K562 (cell line): Measurements from ENCODE around the gene SLBP. TPM values are rescaled to one million over a fixed set of nuclear protein-coding genes. Genes with fewer than 3 reads are reported as not detected.
A peak's percentile ranks its signal among the peaks of the same experiment; 100 is the strongest.

Source experiments
- EP400 ChIP-seq: fragments of 450-650 bp; IDR thresholded peaks from 2 replicates; pipeline ENCODE4 v1.6.1; 2017; ENCODE audit warnings: antibody characterized with exemption, mild to moderate bottlenecking, moderate library complexity
- FOXK2 ChIP-seq, 2 experiments: fragments of 450-650 bp; IDR thresholded peaks in 1 of 2; conservative IDR thresholded peaks in 1 of 2; 2 replicates each; pipeline ENCODE4 v1.6.1; 2016; ENCODE audit warnings: low read depth in 2 of 2, mild to moderate bottlenecking in 1 of 2
- FUS ChIP-seq: fragments of 200-400 bp; formaldehyde crosslinking; optimal IDR thresholded peaks from 2 replicates; pipeline ENCODE3; 2017; ENCODE audit warnings: low read depth, low read length
- HNRNPH1 ChIP-seq: fragments of 200-400 bp; formaldehyde crosslinking; optimal IDR thresholded peaks from 2 replicates; pipeline ENCODE3; 2017; ENCODE audit warnings: low read depth, mild to moderate bottlenecking, low read length, moderate library complexity
- NFE2 ChIP-seq: IDR thresholded peaks from 2 replicates; pipeline ENCODE4 v1.6.1; 2014; ENCODE audit warnings: antibody characterized with exemption, low read depth
- POLR3G ChIP-seq: IDR thresholded peaks from 2 replicates; pipeline ENCODE4 v1.6.1; 2011; ENCODE audit not compliant: insufficient read length, insufficient replicate concordance; ENCODE audit errors: extremely low read depth
- PRPF4 ChIP-seq: fragments of 200-400 bp; formaldehyde crosslinking; IDR thresholded peaks from one replicate; pipeline ENCODE4 v1.6.1; 2017; ENCODE audit warnings: low read length, low read depth, mild to moderate bottlenecking; ENCODE audit not compliant: insufficient read depth, poor library complexity, severe bottlenecking
- RAD21 ChIP-seq, 2 experiments: fragments of 250-450 bp in 1 of 2; fragments of 450-650 bp in 1 of 2; sonication (Bioruptor Pico) in 1 of 2; formaldehyde crosslinking in 1 of 2; IDR thresholded peaks in 1 of 2; conservative IDR thresholded peaks in 1 of 2; 2 replicates each; pipeline versions ENCODE4 v1.4.0 to v1.8.0; 2020 to 2022; ENCODE audit warnings: mild to moderate bottlenecking in 2 of 2, moderate library complexity in 1 of 2
- RBM25 ChIP-seq: fragments of 200-400 bp; formaldehyde crosslinking; IDR thresholded peaks from 2 replicates; pipeline ENCODE4 v1.6.1; 2018; ENCODE audit warnings: low read length, low read depth, moderate library complexity; ENCODE audit not compliant: severe bottlenecking
- SREBF1 ChIP-seq: fragments of 150-350 bp; IDR thresholded peaks from 2 replicates; pipeline ENCODE4 v1.6.1; 2014; ENCODE audit warnings: antibody characterized with exemption, low read depth, low read length, borderline replicate concordance
- ZFP1 ChIP-seq: fragments of 450-650 bp; formaldehyde crosslinking; IDR thresholded peaks from 2 replicates; pipeline ENCODE4 v1.4.0; 2020; ENCODE audit warnings: mild to moderate bottlenecking, mixed read lengths
- ZNF175 ChIP-seq: fragments of 200-800 bp; sonication (Bioruptor generic); IDR thresholded peaks from 2 replicates; pipeline ENCODE4 v1.6.1; 2016; ENCODE audit warnings: low read depth, mild to moderate bottlenecking, missing genetic modification characterization, missing compliant biosample characterization
- polyA plus RNA-seq, 8 experiments: library from polyadenylated mRNA; depleted of rRNA in 4 of 8; stranded (reverse) in 5 of 8; unstranded in 3 of 8; fragments of >200 nt; fragmentation: Nextera tagmentation in 2 of 8; fragmentation: Illumina TruSeq in 1 of 8; extraction: Ambion mirVana in 2 of 8; extraction: Trizol in 1 of 8; gene quantifications; 2 replicates each; pipeline versions ENCODE4 v1.2.1 to v1.2.3, GENCODE V29; 2011 to 2014; ENCODE audit warnings: inconsistent platforms in 1 of 8, missing spikeins in 1 of 8
- total RNA-seq, 7 experiments: library from RNA; depleted of rRNA in 6 of 7; stranded (reverse); fragments of >200 nt in 6 of 7; fragmentation: Illumina TruSeq in 2 of 7; extraction: Trizol in 2 of 7; gene quantifications; 2 replicates each; pipeline versions ENCODE4 v1.2.1 to v1.2.3, GENCODE V29; 2011 to 2021; ENCODE audit warnings: low replicate concordance in 1 of 7
- TF ChIP-seq, protein P1 (sequence below): IDR thresholded peaks from 2 replicates; pipeline ENCODE4 v1.6.1; 2011; ENCODE audit warnings: borderline replicate concordance, low read depth, mild to moderate bottlenecking, moderate library complexity, low read length; ENCODE audit not compliant: insufficient read depth, poor library complexity, severe bottlenecking
- TF ChIP-seq, protein P2 (sequence below): fragments of 450-650 bp; formaldehyde crosslinking; IDR thresholded peaks from 2 replicates; pipeline ENCODE4 v1.4.0; 2020; ENCODE audit warnings: mild to moderate bottlenecking, moderate library complexity
- TF ChIP-seq, protein P3 (sequence below): fragments of 250-450 bp; sonication (Bioruptor Pico); IDR thresholded peaks from 2 replicates; pipeline ENCODE4 v1.5.0; 2020; ENCODE audit warnings: mild to moderate bottlenecking, borderline replicate concordance
- TF ChIP-seq, protein P4 (sequence below): sonication (generic); formaldehyde crosslinking; IDR thresholded peaks from 2 replicates; pipeline ENCODE4 v1.8.1; 2023; ENCODE audit warnings: mild to moderate bottlenecking, missing genetic modification reagents
- TF ChIP-seq, protein P5 (sequence below): fragments of 250-450 bp; sonication (Bioruptor Pico); IDR thresholded peaks from 2 replicates; pipeline ENCODE4 v1.4.0; 2020

Gene SLBP
- total and polyA plus RNA-seq, 9 of the 15 experiments (the other 6 are each of a cell fraction or from before 2014, with no cell fraction given): 49.4 to 221 (median 162) TPM

GRCh38 chr4:1711571-1712215 lies 426 bp downstream of the SLBP start (continued):
- TF ChIP-seq PRPF4 (peak; percentile 43), NFE2 (no peak), RAD21 (CRISPR knock-in tag; conservative IDR thresholded peaks at IDR 0.05 in 1 of 2, IDR thresholded peaks at IDR 0.05 in 1 of 2) (no peak), FOXK2 (conservative IDR thresholded peaks at IDR 0.05 in 1 of 2, IDR thresholded peaks at IDR 0.05 in 1 of 2; ENCODE audit: low read depth in 2 of 2) (no peak), RBM25 (no peak), HNRNPH1 (no peak), EP400 (peak; percentile 62; the same call in 1 of the 2 replicates), FUS (no peak), ZNF175 (CRISPR knock-in tag) (no peak), ZFP1 (CRISPR knock-in tag) (no peak), SREBF1 (no peak), POLR3G (no peak)
- TF ChIP-seq, protein P1, sequence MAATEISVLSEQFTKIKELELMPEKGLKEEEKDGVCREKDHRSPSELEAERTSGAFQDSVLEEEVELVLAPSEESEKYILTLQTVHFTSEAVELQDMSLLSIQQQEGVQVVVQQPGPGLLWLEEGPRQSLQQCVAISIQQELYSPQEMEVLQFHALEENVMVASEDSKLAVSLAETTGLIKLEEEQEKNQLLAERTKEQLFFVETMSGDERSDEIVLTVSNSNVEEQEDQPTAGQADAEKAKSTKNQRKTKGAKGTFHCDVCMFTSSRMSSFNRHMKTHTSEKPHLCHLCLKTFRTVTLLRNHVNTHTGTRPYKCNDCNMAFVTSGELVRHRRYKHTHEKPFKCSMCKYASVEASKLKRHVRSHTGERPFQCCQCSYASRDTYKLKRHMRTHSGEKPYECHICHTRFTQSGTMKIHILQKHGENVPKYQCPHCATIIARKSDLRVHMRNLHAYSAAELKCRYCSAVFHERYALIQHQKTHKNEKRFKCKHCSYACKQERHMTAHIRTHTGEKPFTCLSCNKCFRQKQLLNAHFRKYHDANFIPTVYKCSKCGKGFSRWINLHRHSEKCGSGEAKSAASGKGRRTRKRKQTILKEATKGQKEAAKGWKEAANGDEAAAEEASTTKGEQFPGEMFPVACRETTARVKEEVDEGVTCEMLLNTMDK: no peak
- TF ChIP-seq, protein P2, sequence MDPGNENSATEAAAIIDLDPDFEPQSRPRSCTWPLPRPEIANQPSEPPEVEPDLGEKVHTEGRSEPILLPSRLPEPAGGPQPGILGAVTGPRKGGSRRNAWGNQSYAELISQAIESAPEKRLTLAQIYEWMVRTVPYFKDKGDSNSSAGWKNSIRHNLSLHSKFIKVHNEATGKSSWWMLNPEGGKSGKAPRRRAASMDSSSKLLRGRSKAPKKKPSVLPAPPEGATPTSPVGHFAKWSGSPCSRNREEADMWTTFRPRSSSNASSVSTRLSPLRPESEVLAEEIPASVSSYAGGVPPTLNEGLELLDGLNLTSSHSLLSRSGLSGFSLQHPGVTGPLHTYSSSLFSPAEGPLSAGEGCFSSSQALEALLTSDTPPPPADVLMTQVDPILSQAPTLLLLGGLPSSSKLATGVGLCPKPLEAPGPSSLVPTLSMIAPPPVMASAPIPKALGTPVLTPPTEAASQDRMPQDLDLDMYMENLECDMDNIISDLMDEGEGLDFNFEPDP (CRISPR knock-in tag): no peak
- TF ChIP-seq, protein P3, sequence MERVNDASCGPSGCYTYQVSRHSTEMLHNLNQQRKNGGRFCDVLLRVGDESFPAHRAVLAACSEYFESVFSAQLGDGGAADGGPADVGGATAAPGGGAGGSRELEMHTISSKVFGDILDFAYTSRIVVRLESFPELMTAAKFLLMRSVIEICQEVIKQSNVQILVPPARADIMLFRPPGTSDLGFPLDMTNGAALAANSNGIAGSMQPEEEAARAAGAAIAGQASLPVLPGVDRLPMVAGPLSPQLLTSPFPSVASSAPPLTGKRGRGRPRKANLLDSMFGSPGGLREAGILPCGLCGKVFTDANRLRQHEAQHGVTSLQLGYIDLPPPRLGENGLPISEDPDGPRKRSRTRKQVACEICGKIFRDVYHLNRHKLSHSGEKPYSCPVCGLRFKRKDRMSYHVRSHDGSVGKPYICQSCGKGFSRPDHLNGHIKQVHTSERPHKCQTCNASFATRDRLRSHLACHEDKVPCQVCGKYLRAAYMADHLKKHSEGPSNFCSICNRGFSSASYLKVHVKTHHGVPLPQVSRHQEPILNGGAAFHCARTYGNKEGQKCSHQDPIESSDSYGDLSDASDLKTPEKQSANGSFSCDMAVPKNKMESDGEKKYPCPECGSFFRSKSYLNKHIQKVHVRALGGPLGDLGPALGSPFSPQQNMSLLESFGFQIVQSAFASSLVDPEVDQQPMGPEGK (CRISPR knock-in tag): no peak
- TF ChIP-seq, protein P4, sequence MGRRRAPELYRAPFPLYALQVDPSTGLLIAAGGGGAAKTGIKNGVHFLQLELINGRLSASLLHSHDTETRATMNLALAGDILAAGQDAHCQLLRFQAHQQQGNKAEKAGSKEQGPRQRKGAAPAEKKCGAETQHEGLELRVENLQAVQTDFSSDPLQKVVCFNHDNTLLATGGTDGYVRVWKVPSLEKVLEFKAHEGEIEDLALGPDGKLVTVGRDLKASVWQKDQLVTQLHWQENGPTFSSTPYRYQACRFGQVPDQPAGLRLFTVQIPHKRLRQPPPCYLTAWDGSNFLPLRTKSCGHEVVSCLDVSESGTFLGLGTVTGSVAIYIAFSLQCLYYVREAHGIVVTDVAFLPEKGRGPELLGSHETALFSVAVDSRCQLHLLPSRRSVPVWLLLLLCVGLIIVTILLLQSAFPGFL (CRISPR knock-in tag): no peak
- TF ChIP-seq, protein P5, sequence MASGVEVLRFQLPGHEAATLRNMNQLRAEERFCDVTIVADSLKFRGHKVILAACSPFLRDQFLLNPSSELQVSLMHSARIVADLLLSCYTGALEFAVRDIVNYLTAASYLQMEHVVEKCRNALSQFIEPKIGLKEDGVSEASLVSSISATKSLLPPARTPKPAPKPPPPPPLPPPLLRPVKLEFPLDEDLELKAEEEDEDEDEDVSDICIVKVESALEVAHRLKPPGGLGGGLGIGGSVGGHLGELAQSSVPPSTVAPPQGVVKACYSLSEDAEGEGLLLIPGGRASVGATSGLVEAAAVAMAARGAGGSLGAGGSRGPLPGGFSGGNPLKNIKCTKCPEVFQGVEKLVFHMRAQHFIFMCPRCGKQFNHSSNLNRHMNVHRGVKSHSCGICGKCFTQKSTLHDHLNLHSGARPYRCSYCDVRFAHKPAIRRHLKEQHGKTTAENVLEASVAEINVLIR (CRISPR knock-in tag): no peak
